ENCODE results near the gene DNHD1. TPM values are rescaled to one million over a fixed set of nuclear protein-coding genes. Genes with fewer than 3 reads are reported as not detected.

The DNHD1 gene
- total and polyA plus RNA-seq, 2 of the 4 experiments (the other 2 are of a cell fraction) = 1.8 to 3.6 TPM

GRCh38 chr11:6530848-6531247, 33.8 kb downstream of the DNHD1 start:
- dilution Hi-C loops (cut with HindIII; ENCODE audit: low sequenced_read_pairs, unreplicated experiment) = no loop called here
- DNase-seq (peak; percentile 17), ATAC-seq (ENCODE audit: low read depth) (peak; percentile 38)
- Histone ChIP-seq H3K79me1 (ENCODE audit: low read depth in 1 of 2, low read length in 2 of 2) (no peaks in the 10 kb centered on the region; a peak in 1 of 4 replicates), H3K36me3 (ENCODE audit: control insufficient read depth, insufficient read depth, low read length) (peaks cover 6% of the 10 kb centered on the region; the same call in 1 of the 2 replicates), H3K9me1 (ENCODE audit: insufficient read depth, low read length) (no peaks in the 10 kb centered on the region), H3K4me1 (ENCODE audit: control insufficient read depth, insufficient read depth, low read length) (no peaks in the 10 kb centered on the region), H3K18ac (ENCODE audit: low read depth, low read length) (no peak overlapping the region), H3K4me2 (ENCODE audit: low read depth, low read length) (no peak overlapping the region), H4K5ac (ENCODE audit: low read depth, low read length) (no peak overlapping the region), H4K20me1 (ENCODE audit: insufficient read depth, low read length) (peaks cover 2% of the 10 kb centered on the region; the same call in 1 of the 2 replicates), H4K8ac (ENCODE audit: low read depth in 2 of 2, low read length in 2 of 2) (0 out of 4 replicates have a peak overlapping the region, but pooled peaks of 1 of the 2 experiments have one; percentile 31), H2BK20ac (ENCODE audit: low read depth, low read length) (no peak overlapping the region), H3K27me3 (ENCODE audit: control insufficient read depth, insufficient read depth, low read length) (no peaks in the 10 kb centered on the region), H2BK5ac (ENCODE audit: low read depth, low read length, poor library complexity, severe bottlenecking) (no peak overlapping the region), H3K14ac (replicated peaks; ENCODE audit: low read depth, low read length) (no peak overlapping the region), H3K9me3 (ENCODE audit: control insufficient read depth, insufficient read depth, low read length) (no peaks in the 10 kb centered on the region), H2BK15ac (ENCODE audit: low read depth, low read length) (no peak overlapping the region), H3K4ac (ENCODE audit: low read depth, low read length) (no peak overlapping the region), H2AK9ac (replicated peaks; ENCODE audit: low read depth, low read length, poor library complexity) (no peak overlapping the region), H3K56ac (ENCODE audit: extremely low read depth, insufficient read depth, low read length) (no peak overlapping the region), H3K27ac (ENCODE audit: insufficient read depth, low read length) (no peak overlapping the region), H3K23ac (ENCODE audit: low read depth, low read length) (no peak overlapping the region), H2AFZ (replicated peaks; ENCODE audit: low read length, poor library complexity) (no peak overlapping the region), H3K4me3 (ENCODE audit: insufficient read depth, low read depth, low read length) (no peak overlapping the region), H4K91ac (ENCODE audit: insufficient read depth, low read depth, low read length) (no peak overlapping the region), H3K9ac (ENCODE audit: low read depth, low read length) (no peak overlapping the region), H2AK5ac (ENCODE audit: low read depth, low read length) (0 out of 2 replicates have a peak overlapping the region, but pooled peaks have one; percentile 10), H2BK120ac (ENCODE audit: low read depth, low read length) (no peak overlapping the region)
- BruUV-seq (replicated peaks) = no TSS peak
- TF ChIP-seq FOS (IDR thresholded peaks at IDR 0.05; ENCODE audit: low read depth, low read length) (no peak), CHD1 (IDR thresholded peaks at IDR 0.05; ENCODE audit: low read depth, low read length) (no peak), POLR2A (IDR thresholded peaks at IDR 0.05; ENCODE audit: low read depth, low read length) (no peak), MXI1 (IDR thresholded peaks at IDR 0.05; ENCODE audit: borderline replicate concordance, low read depth, low read length) (no peak), BHLHE40 (IDR thresholded peaks at IDR 0.05; ENCODE audit: low read depth, low read length) (no peak)
- intact Hi-C loops (cut with micrococcal nuclease) = loop anchor here (1.0 to 5.0 kb wide), 5 partner anchors 72 to 226 kb away; partner anchors contain the start of genes ILK, MRPL17 and RRP8
- ChIA-PET CTCF (interaction anchor here (0.6 to 3.0 kb wide), 21 partner anchors 10 to 175 kb away, joined by 3 to 15 read pairs (median 4); partner anchors contain the start of gene MRPL17), POLR2A (ENCODE audit: unreplicated experiment) (no interaction called here)
- 95% methylated on average over 2 of the region's 2 CpGs; no CpG with 5 or more reads in 1 of the 2 experiments for WGBS, 2 experiments (ENCODE audit: extremely low coverage in 2 of 2, insufficient read length in 1 of 2)
- in situ Hi-C loops (cut with MboI; ENCODE audit: low sequenced_read_pairs) = no loop called here
